SK-N-SH treated with all-trans-retinoic acid at 6 μM for 48 hours (cell line): ENCODE data around the gene ATP8A1.

Source experiments
- ATAC-seq: fragments of 200-7000 bp; cut with Tn5 transposase; 3 replicates; pipeline ENCODE4 v1.9.1; 2020; ENCODE audit warnings: mild to moderate bottlenecking, moderate library complexity
- ARNTL ChIP-seq: fragments of 450-650 bp; formaldehyde crosslinking; IDR thresholded peaks from 2 replicates; pipeline ENCODE4 v1.5.0; 2020; ENCODE audit warnings: low read depth, mild to moderate bottlenecking, moderate library complexity, borderline replicate concordance
- CSDC2 ChIP-seq: fragments of 250-450 bp; sonication (Bioruptor Pico); IDR thresholded peaks from 2 replicates; pipeline ENCODE4 v1.5.0; 2020; ENCODE audit warnings: mild to moderate bottlenecking, moderate library complexity
- CSRNP3 ChIP-seq: fragments of 250-450 bp; sonication (Bioruptor Pico); IDR thresholded peaks from 2 replicates; pipeline ENCODE4 v1.5.1; 2021; ENCODE audit warnings: mild to moderate bottlenecking, moderate library complexity
- ESRRG ChIP-seq: fragments of 250-450 bp; sonication (Bioruptor Pico); IDR thresholded peaks from 2 replicates; pipeline ENCODE4 v1.6.1; 2021; ENCODE audit warnings: mild to moderate bottlenecking
- GLIS3 ChIP-seq: fragments of 250-450 bp; sonication (Bioruptor Pico); IDR thresholded peaks from 2 replicates; pipeline ENCODE4 v1.5.0; 2020; ENCODE audit warnings: mild to moderate bottlenecking, moderate library complexity
- ISL1 ChIP-seq: fragments of 250-450 bp; sonication (Bioruptor Pico); IDR thresholded peaks from 2 replicates; pipeline ENCODE4 v2.1.2; 2022; ENCODE audit warnings: mild to moderate bottlenecking, moderate library complexity
- OSR1 ChIP-seq: fragments of 250-450 bp; sonication (Bioruptor Pico); IDR thresholded peaks from 2 replicates; pipeline ENCODE4 v1.8.0; 2022; ENCODE audit warnings: moderate library complexity, mild to moderate bottlenecking, inconsistent platforms
- PATZ1 ChIP-seq: fragments of 250-450 bp; sonication (Bioruptor Pico); IDR thresholded peaks from 2 replicates; pipeline ENCODE4 v1.8.0; 2020; ENCODE audit warnings: mild to moderate bottlenecking, moderate library complexity, borderline replicate concordance
- POU6F1 ChIP-seq: fragments of 250-450 bp; sonication (Bioruptor Pico); IDR thresholded peaks from 2 replicates; pipeline ENCODE4 v1.8.0; 2021; ENCODE audit warnings: low read depth, mild to moderate bottlenecking, moderate library complexity, borderline replicate concordance
- PPARA ChIP-seq: fragments of 250-450 bp; sonication (Bioruptor Pico); IDR thresholded peaks from 2 replicates; pipeline ENCODE4 v1.5.0; 2020; ENCODE audit warnings: mild to moderate bottlenecking, borderline replicate concordance
- RARB ChIP-seq: fragments of 250-450 bp; sonication (Bioruptor Pico); IDR thresholded peaks from 2 replicates; pipeline ENCODE4 v1.8.0; 2021; ENCODE audit warnings: mild to moderate bottlenecking, moderate library complexity
- SNAI2 ChIP-seq: fragments of 250-450 bp; sonication (Bioruptor Pico); IDR thresholded peaks from 2 replicates; pipeline ENCODE4 v1.5.0; 2020; ENCODE audit warnings: mild to moderate bottlenecking, moderate library complexity
- TCF4 ChIP-seq: fragments of 250-450 bp; sonication (Bioruptor Pico); IDR thresholded peaks from 2 replicates; pipeline ENCODE4 v1.8.0; 2021; ENCODE audit warnings: mild to moderate bottlenecking, moderate library complexity, borderline replicate concordance
- TOX ChIP-seq: fragments of 250-450 bp; sonication (Bioruptor Pico); IDR thresholded peaks from 2 replicates; pipeline ENCODE4 v1.8.0; 2021; ENCODE audit warnings: mild to moderate bottlenecking, moderate library complexity, borderline replicate concordance
- TSHZ2 ChIP-seq: fragments of 250-450 bp; sonication (Bioruptor Pico); IDR thresholded peaks from 2 replicates; pipeline ENCODE4 v1.5.0; 2020; ENCODE audit warnings: mild to moderate bottlenecking, moderate library complexity
- ZC3H10 ChIP-seq: fragments of 250-450 bp; sonication (Bioruptor Pico); IDR thresholded peaks from 2 replicates; pipeline ENCODE4 v1.5.1; 2021; ENCODE audit warnings: mild to moderate bottlenecking, moderate library complexity
- ZFP3 ChIP-seq: fragments of 250-450 bp; sonication (Bioruptor Pico); IDR thresholded peaks from 2 replicates; pipeline ENCODE4 v1.5.0; 2020; ENCODE audit warnings: mild to moderate bottlenecking, moderate library complexity
- ZFP30 ChIP-seq: fragments of 450-650 bp; formaldehyde crosslinking; IDR thresholded peaks from 2 replicates; pipeline ENCODE4 v1.5.0; 2022; ENCODE audit warnings: mild to moderate bottlenecking, moderate library complexity
- ZNF565 ChIP-seq: fragments of 450-650 bp; formaldehyde crosslinking; conservative IDR thresholded peaks from 2 replicates; pipeline ENCODE4 v1.5.0; 2020; ENCODE audit warnings: low read depth, mild to moderate bottlenecking, moderate library complexity
- ZNF8 ChIP-seq: fragments of 450-650 bp; formaldehyde crosslinking; IDR thresholded peaks from 2 replicates; pipeline ENCODE4 v1.5.0; 2020; ENCODE audit warnings: mild to moderate bottlenecking, moderate library complexity

Gene ATP8A1

GRCh38 chr4:42404001-42404400 lies 252.9 kb downstream of the ATP8A1 start:
- TF ChIP-seq SNAI2 (CRISPR knock-in tag) (no peak), PPARA (CRISPR knock-in tag) (no peak), GLIS3 (CRISPR knock-in tag) (no peak), ZC3H10 (CRISPR knock-in tag) (no peak), POU6F1 (CRISPR knock-in tag) (no peak), CSDC2 (no peak), OSR1 (CRISPR knock-in tag) (no peak), PATZ1 (CRISPR knock-in tag) (no peak), ZNF565 (CRISPR knock-in tag) (no peak), TSHZ2 (no peak), TCF4 (no peak), ZFP3 (no peak), TOX (CRISPR knock-in tag) (no peak), ISL1 (CRISPR knock-in tag) (no peak), ZFP30 (no peak), ESRRG (no peak), CSRNP3 (CRISPR knock-in tag) (no peak), ZNF8 (no peak)
- TF ChIP-seq, all 23 proteins: peak for 0
- ATAC-seq: no peak

GRCh38 chr4:42401171-42401570 lies 255.7 kb downstream of the ATP8A1 start:
- TF ChIP-seq PATZ1 (CRISPR knock-in tag) (no peak), CSDC2 (no peak), TOX (CRISPR knock-in tag) (no peak), ESRRG (no peak), RARB (CRISPR knock-in tag) (no peak), ZNF565 (CRISPR knock-in tag) (no peak), PPARA (CRISPR knock-in tag) (no peak), CSRNP3 (CRISPR knock-in tag) (no peak), ARNTL (CRISPR knock-in tag) (no peak), ZNF8 (no peak), ZFP3 (no peak), ISL1 (CRISPR knock-in tag) (no peak), TSHZ2 (no peak), OSR1 (CRISPR knock-in tag) (no peak), ZFP30 (no peak), SNAI2 (CRISPR knock-in tag) (no peak)
- ATAC-seq: peak; percentile 14; the same call in 1 of the 3 replicates
